H1 (cell line): ENCODE measurements around the gene NFE2L2. TPM values are rescaled to one million over a fixed set of nuclear protein-coding genes. Genes with fewer than 3 reads are reported as not detected.

ENCODE experiments used
- CTCF ChIA-PET: fragments of 300-600 bp; sonication (Branson Sonifier 250); formaldehyde crosslinking; loops from one replicate; lab custom pipeline; 2021; ENCODE audit not compliant: partially characterized antibody; lab: Charles Lee
- POLR2A ChIA-PET: fragments of 300-600 bp; sonication (Branson Sonifier 250); formaldehyde crosslinking; loops from one replicate; lab custom pipeline; 2021; ENCODE audit warnings: inconsistent platforms; ENCODE audit not compliant: partially characterized antibody; lab: Charles Lee
- DNase-seq, 2 experiments: peaks; one replicate each; pipeline versions ENCODE4 v3.0.0 to v3.0.0-alpha.2; 2010 to 2022; ENCODE audit warnings: low spot score in 2 of 2, low read depth in 1 of 2, mixed read lengths in 1 of 2
- FAIRE-seq: peaks from 2 replicates; lab custom pipeline; 2011; peaks lifted over from hg19 to GRCh38; lab: Jason Lieb, UNC
- H2AFZ ChIP-seq: 2 replicates; pipeline ENCODE4 v1.8.1; 2012; ENCODE audit warnings: low read length, inconsistent platforms
- H2AK5ac ChIP-seq: 2 replicates; pipeline ENCODE4 v1.6.1; 2013; ENCODE audit warnings: low read depth, low read length
- H2BK120ac ChIP-seq: replicated peaks from 2 replicates; pipeline ENCODE3; 2013; ENCODE audit warnings: low read depth, low read length, inconsistent platforms
- H2BK12ac ChIP-seq: 2 replicates; pipeline ENCODE4 v1.6.1; 2013; ENCODE audit warnings: low read depth, low read length
- H2BK15ac ChIP-seq: 2 replicates; pipeline ENCODE4 v1.6.1; 2013; ENCODE audit warnings: low read length
- H2BK20ac ChIP-seq: 2 replicates; pipeline ENCODE4 v1.6.1; 2013; ENCODE audit warnings: low read length
- H2BK5ac ChIP-seq: 2 replicates; pipeline ENCODE4 v1.6.1; 2013; ENCODE audit warnings: low read depth, low read length
- H3K14ac ChIP-seq: 2 replicates; pipeline ENCODE4 v1.6.1; 2013; ENCODE audit warnings: inconsistent platforms; ENCODE audit not compliant: insufficient read length
- H3K18ac ChIP-seq: 2 replicates; pipeline ENCODE4 v1.6.1; 2013; ENCODE audit warnings: low read length; ENCODE audit errors: extremely low read depth
- H3K23ac ChIP-seq: 2 replicates; pipeline ENCODE4 v1.6.1; 2013; ENCODE audit warnings: inconsistent platforms; ENCODE audit not compliant: insufficient read length
- H3K23me2 ChIP-seq: 2 replicates; pipeline ENCODE4 v1.6.1; 2013; ENCODE audit warnings: low read depth, low read length
- H3K27ac ChIP-seq: 2 replicates; pipeline ENCODE4 v1.6.1; 2011; ENCODE audit warnings: low read depth, low read length, inconsistent platforms
- H3K27me3 ChIP-seq, 4 experiments: replicated peaks in 1 of 4; 1 replicate in 1 of 4; 2 replicates in 3 of 4; pipeline versions ENCODE4 v1.6.1 to v1.8.1; 2011 to 2013; ENCODE audit warnings: low read length in 3 of 4, mild to moderate bottlenecking in 3 of 4, inconsistent platforms in 2 of 4, mixed read lengths in 2 of 4, moderate library complexity in 1 of 4; ENCODE audit not compliant: control insufficient read depth in 3 of 4, insufficient read depth in 3 of 4; ENCODE audit errors: extremely low read depth in 1 of 4
- H3K36me3 ChIP-seq, 4 experiments: 2 replicates each; pipeline versions ENCODE4 v1.6.1 to v1.8.1; 2011 to 2013; ENCODE audit warnings: mild to moderate bottlenecking in 4 of 4, low read length in 3 of 4, moderate library complexity in 2 of 4, control low read depth in 1 of 4, inconsistent platforms in 1 of 4; ENCODE audit not compliant: insufficient read depth in 4 of 4, control insufficient read depth in 2 of 4
- H3K4ac ChIP-seq: replicated peaks from 2 replicates; pipeline ENCODE3; 2013; ENCODE audit warnings: low read length, low read depth, mixed read lengths, inconsistent platforms; ENCODE audit not compliant: insufficient read length
- H3K4me1 ChIP-seq, 4 experiments: replicated peaks in 1 of 4; 1 replicate in 1 of 4; 2 replicates in 3 of 4; pipeline versions ENCODE4 v1.6.1 to v1.8.1; 2011 to 2013; ENCODE audit warnings: low read length in 3 of 4, inconsistent platforms in 2 of 4, mixed read lengths in 1 of 4; ENCODE audit not compliant: insufficient read depth in 4 of 4, control insufficient read depth in 3 of 4
- H3K4me2 ChIP-seq, 2 experiments: 2 replicates each; pipeline versions ENCODE4 v1.6.1 to v1.8.1; 2011 to 2013; ENCODE audit warnings: low read depth in 2 of 2, low read length in 2 of 2, control low read depth in 1 of 2, inconsistent platforms in 1 of 2, mild to moderate bottlenecking in 1 of 2; ENCODE audit not compliant: insufficient read depth in 1 of 2
- H3K4me3 ChIP-seq, 4 experiments: fragments of 200-600, 300-600 bp in 1 of 4; sonication (generic), shearing (Covaris generic), sonication (Bioruptor Twin) in 1 of 4; 2 replicates each; pipeline versions ENCODE4 v1.5.1 to v1.8.1; 2011 to 2016; ENCODE audit warnings: low read length in 4 of 4, low read depth in 3 of 4, control low read depth in 2 of 4, inconsistent platforms in 2 of 4, mild to moderate bottlenecking in 2 of 4, mixed read lengths in 1 of 4, moderate library complexity in 1 of 4; ENCODE audit not compliant: insufficient read depth in 2 of 4; ENCODE audit errors: extremely low read depth in 1 of 4
- H3K56ac ChIP-seq: replicated peaks from 2 replicates; pipeline ENCODE3; 2013; ENCODE audit warnings: low read depth, mild to moderate bottlenecking, mixed read lengths, low read length, inconsistent platforms; ENCODE audit not compliant: insufficient read length
- H3K79me1 ChIP-seq: 2 replicates; pipeline ENCODE4 v1.6.1; 2013; ENCODE audit warnings: low read depth, low read length, control low read depth
- H3K79me2 ChIP-seq, 2 experiments: 2 replicates each; pipeline versions ENCODE4 v1.6.1 to v1.8.1; 2012 to 2013; ENCODE audit warnings: low read length in 2 of 2, mild to moderate bottlenecking in 2 of 2, inconsistent platforms in 1 of 2; ENCODE audit not compliant: insufficient read depth in 2 of 2, control insufficient read depth in 1 of 2
- H3K9ac ChIP-seq, 4 experiments: replicated peaks in 1 of 4; 1 replicate in 1 of 4; 2 replicates in 3 of 4; pipeline versions ENCODE4 v1.6.1 to v1.8.1; 2011 to 2013; ENCODE audit warnings: low read depth in 3 of 4, low read length in 3 of 4, control low read depth in 2 of 4, mild to moderate bottlenecking in 2 of 4, moderate library complexity in 2 of 4, inconsistent platforms in 1 of 4; ENCODE audit errors: extremely low read depth in 1 of 4
- H3K9me3 ChIP-seq, 2 experiments: 2 replicates each; pipeline versions ENCODE4 v1.6.1 to v1.8.1; 2012 to 2013; ENCODE audit warnings: mild to moderate bottlenecking in 2 of 2, moderate library complexity in 2 of 2, control low read depth in 1 of 2, inconsistent platforms in 1 of 2, low read depth in 1 of 2, low read length in 1 of 2, mixed read lengths in 1 of 2; ENCODE audit not compliant: insufficient read depth in 2 of 2
- H4K20me1 ChIP-seq, 2 experiments: replicated peaks in 1 of 2; 2 replicates each; pipeline versions ENCODE3 to v1.8.1; 2011 to 2013; ENCODE audit warnings: inconsistent platforms in 2 of 2, low read length in 2 of 2, mild to moderate bottlenecking in 1 of 2; ENCODE audit not compliant: insufficient read depth in 2 of 2, control insufficient read depth in 1 of 2
- H4K5ac ChIP-seq: 2 replicates; pipeline ENCODE4 v1.6.1; 2013; ENCODE audit warnings: low read length, low read depth, mixed read lengths, inconsistent platforms; ENCODE audit not compliant: insufficient read length
- H4K8ac ChIP-seq: 2 replicates; pipeline ENCODE4 v1.8.0; 2013; ENCODE audit warnings: mild to moderate bottlenecking, moderate library complexity, low read length, inconsistent platforms; ENCODE audit not compliant: insufficient read depth; ENCODE audit errors: extremely low read depth
- H4K91ac ChIP-seq: replicated peaks from 2 replicates; pipeline ENCODE3; 2013; ENCODE audit warnings: low read length, mixed read lengths, inconsistent platforms; ENCODE audit not compliant: insufficient read length
- CEBPB ChIP-seq: IDR thresholded peaks from 2 replicates; pipeline ENCODE4 v1.6.1; 2012; ENCODE audit warnings: low read depth, low read length
- HDAC6 ChIP-seq: IDR thresholded peaks from one replicate; pipeline ENCODE4 v1.7.1; 2012; ENCODE audit warnings: low read depth, mild to moderate bottlenecking, inconsistent platforms, low read length, moderate library complexity
- YY1 ChIP-seq: IDR thresholded peaks from 2 replicates; pipeline ENCODE4 v1.6.1; 2011; ENCODE audit warnings: low read depth, mild to moderate bottlenecking, low read length
- ZNF274 ChIP-seq: IDR thresholded peaks from 2 replicates; pipeline ENCODE4 v1.7.0; 2012; ENCODE audit warnings: low read length, borderline replicate concordance; ENCODE audit errors: extremely low read depth
- WGBS, 2 experiments: shearing (Covaris generic) in 1 of 2; methylation state at CpG; one replicate each; pipeline versions ENCODE4 v1.1.6 to v1.1.7; 2013 to 2015; ENCODE audit warnings: low lambda C conversion rate in 2 of 2, mixed read lengths in 2 of 2, inconsistent platforms in 1 of 2, low coverage in 1 of 2, missing lambda C conversion rate in 1 of 2; ENCODE audit not compliant: insufficient replicate concordance in 2 of 2, insufficient coverage in 1 of 2, insufficient read length in 1 of 2; ENCODE audit errors: extremely low coverage in 1 of 2, missing lambda C conversion rate in 1 of 2; 5-methylcytosine and 5-hydroxymethylcytosine counted together
- polyA plus RNA-seq, 7 experiments: library from polyadenylated mRNA; depleted of rRNA in 3 of 7; stranded (reverse) in 5 of 7; unstranded in 2 of 7; fragments of >200 nt in 5 of 7; fragments of 200-250 nt in 2 of 7; gene quantifications; 1 replicate in 5 of 7; 2 replicates in 1 of 7; 4 replicates in 1 of 7; pipeline versions ENCODE4 v1.2.1 to v1.2.3, GENCODE V29; 2011 to 2013; ENCODE audit warnings: missing spikeins in 2 of 7, mixed read lengths in 2 of 7
- total RNA-seq: library from RNA; stranded (reverse); fragmentation: NEBNext Ultra II Directional; extraction: Animal tissue kit (Norgen Biotek cat#: 25700); gene quantifications from 2 replicates; pipeline ENCODE4 v1.2.1, GENCODE V29; 2021

Gene NFE2L2
- total and polyA plus RNA-seq, 2 of the 8 experiments (the other 6 are each of a cell fraction or from before 2014, with no cell fraction given), result 33.2 to 34.5 TPM

- FAIRE-seq, result no peak
- no peak for TF ChIP-seq CEBPB
- TF ChIP-seq HDAC6, result no peak
- no peak for TF ChIP-seq YY1
- TF ChIP-seq ZNF274, result no peak
- no peak overlapping the region for H3K56ac ChIP-seq
- no peak overlapping the region for H3K27ac ChIP-seq
- peaks cover 0 to 2% (median 1%) of the 10 kb centered on the region in 4 experiments; a peak in 2 of 7 replicates for H3K4me1 ChIP-seq
- H4K5ac ChIP-seq, result no peak overlapping the region
- H3K23me2 ChIP-seq, result peaks cover 6% of the 10 kb centered on the region
- no peaks in the 10 kb centered on the region for H3K27me3 ChIP-seq
- H2AK5ac ChIP-seq, result no peak overlapping the region
- ChIA-PET POLR2A (interaction anchor here (1.3 to 1.5 kb wide), 2 partner anchors 10 to 71 kb away, joined by 3 read pairs; no protein-coding TSS in a partner anchor), CTCF (interaction anchor here (0.6 to 2.4 kb wide), 6 partner anchors 10 to 69 kb away, joined by 3 to 9 read pairs (median 4); no protein-coding TSS in a partner anchor)
- H2BK20ac ChIP-seq, result no peak overlapping the region
- H3K4me2 ChIP-seq, result no peak overlapping the region
- no peaks in the 10 kb centered on the region for H4K20me1 ChIP-seq
- no peak overlapping the region for H2BK15ac ChIP-seq
- no peaks in the 10 kb centered on the region for H3K9me3 ChIP-seq
- no peaks in the 10 kb centered on the region for H3K79me1 ChIP-seq
- H2BK5ac ChIP-seq, result no peak overlapping the region
- no peaks in the 10 kb centered on the region for H3K36me3 ChIP-seq
- no peak overlapping the region for H4K8ac ChIP-seq
- no peak overlapping the region for H2BK120ac ChIP-seq
- H3K79me2 ChIP-seq, result no peaks in the 10 kb centered on the region
- H3K18ac ChIP-seq, result no peak overlapping the region
- H3K9ac ChIP-seq, result no peak overlapping the region
- no peak overlapping the region for H3K4me3 ChIP-seq
- no peak for DNase-seq
- H2AFZ ChIP-seq, result no peak overlapping the region
- no peak overlapping the region for H3K14ac ChIP-seq
- no peak overlapping the region for H3K4ac ChIP-seq
- WGBS, 2 experiments, result 91% methylated on average over 7 of the region's 7 CpGs; no CpG with 5 or more reads in 1 of the 2 experiments
- H3K23ac ChIP-seq, result no peak overlapping the region
- H2BK12ac ChIP-seq, result no peak overlapping the region
- H4K91ac ChIP-seq, result no peak overlapping the region
Measured at GRCh38 chr2:177268901-177269300, 4.4 kb upstream of the NFE2L2 start.
